WI38 (cell line): ENCODE data around the gene RIMBP3B.
"Not testable (repeated sequence)": the region's sequence is repeated elsewhere in the genome, so short reads cannot be mapped to it uniquely, and the experiment has no call there.

Source experiments
- H3K4me3 ChIP-seq: 2 replicates; pipeline ENCODE4 v1.5.1; 2011; ENCODE audit warnings: low read depth, mild to moderate bottlenecking, control low read depth, low read length

RIMBP3B gene

DNA sequence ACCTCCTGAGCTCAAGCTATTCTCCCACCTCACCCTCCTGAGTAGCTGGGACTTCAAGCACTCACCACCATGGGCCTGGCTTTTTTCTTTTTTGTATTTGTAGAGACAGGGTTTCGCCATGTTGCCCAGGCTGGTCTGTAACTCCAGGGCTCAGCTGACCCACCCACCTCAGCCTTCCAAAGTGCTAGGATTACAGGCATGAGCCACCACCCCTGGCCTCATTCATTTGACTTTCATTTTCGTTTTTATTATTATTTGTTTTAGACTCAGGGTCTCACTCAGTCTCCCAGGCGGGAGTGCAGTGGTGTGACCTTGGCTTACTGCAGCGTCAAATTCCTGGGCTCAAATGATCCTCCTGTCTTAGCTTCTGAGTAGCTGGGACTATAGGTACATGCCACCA, 24.2 kb downstream of the RIMBP3B start:
- not testable (repeated sequence) for H3K4me3 ChIP-seq

DNA sequence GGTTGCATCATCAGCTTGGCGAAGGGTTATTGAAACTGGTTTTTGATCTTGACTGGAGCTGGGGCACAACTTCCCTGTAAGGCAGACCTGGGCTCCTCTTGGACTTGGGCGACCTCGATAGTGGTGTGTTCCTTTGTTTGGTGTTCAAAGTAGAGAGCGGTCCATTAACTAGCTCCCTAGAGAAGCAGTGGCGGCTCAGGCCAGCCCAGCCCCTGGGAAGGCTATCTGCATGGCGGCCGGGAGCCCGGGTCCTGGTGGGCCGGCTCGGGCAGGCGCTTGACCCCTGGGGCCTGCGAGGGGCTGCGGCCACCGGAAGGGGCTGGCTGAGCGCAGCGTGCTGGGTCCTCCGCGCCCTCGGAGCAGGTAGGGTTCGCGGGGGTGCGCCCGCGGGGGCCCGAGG, 32.8 kb downstream of the RIMBP3B start:
- H3K4me3 ChIP-seq: not testable (repeated sequence)

DNA sequence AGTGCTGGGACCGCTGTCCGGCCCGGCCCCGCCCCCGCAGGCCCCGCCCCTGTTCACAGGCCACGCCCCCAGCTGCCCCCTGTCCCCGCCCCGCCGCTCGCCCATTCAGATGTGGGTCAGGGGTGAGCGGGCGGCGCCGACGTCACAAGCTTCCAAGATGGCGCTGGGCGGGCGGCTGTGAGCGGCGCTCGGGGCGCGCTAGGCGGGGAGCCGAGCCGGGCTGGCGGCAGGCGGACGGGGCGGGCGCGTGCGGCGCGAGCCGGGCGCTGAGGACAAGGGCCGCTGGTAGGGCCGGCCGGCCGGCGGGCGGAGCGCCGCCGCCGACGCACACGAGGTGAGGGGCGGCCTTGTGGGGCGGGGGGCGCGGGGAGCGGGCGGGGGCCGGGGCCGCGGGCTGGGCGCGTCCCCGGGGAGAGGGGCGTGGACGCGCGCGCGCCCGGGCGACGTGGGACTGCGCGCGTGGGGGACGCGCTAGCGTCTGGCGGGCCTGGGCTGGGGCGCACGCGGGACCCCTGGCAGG, 33.7 kb downstream of the RIMBP3B start, which contains the start of gene HIC2:
Gene HIC2 (plus strand): TSS at position 145 of the 520 bp plus-strand sequence. CDS start 25,461 bp downstream, outside the sequence.
- peak within 1 kb of the TSS; percentile 52 for H3K4me3 ChIP-seq

DNA sequence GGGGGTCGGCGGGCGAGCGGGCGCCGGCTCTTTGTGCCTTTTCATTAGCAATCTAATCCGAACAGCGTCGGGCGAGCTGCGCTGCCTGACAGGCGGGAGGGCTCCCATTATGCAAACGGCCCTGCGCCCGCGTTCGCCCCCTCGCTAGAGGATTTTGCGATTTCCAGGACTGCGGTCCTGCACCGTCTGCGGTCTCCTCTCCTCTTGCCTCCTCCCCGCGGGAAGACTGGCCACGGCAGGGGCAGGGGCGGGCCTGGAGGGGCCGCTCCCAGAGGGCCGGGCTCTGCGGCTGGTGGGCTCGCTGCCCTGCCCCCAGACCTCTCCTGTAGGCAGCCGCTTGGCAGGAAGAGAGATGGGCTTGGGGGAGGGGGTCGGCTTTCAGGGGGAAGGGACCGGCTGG, 34.3 kb downstream of the RIMBP3B start:
- H3K4me3 ChIP-seq: peak overlapping the region; percentile 52

DNA sequence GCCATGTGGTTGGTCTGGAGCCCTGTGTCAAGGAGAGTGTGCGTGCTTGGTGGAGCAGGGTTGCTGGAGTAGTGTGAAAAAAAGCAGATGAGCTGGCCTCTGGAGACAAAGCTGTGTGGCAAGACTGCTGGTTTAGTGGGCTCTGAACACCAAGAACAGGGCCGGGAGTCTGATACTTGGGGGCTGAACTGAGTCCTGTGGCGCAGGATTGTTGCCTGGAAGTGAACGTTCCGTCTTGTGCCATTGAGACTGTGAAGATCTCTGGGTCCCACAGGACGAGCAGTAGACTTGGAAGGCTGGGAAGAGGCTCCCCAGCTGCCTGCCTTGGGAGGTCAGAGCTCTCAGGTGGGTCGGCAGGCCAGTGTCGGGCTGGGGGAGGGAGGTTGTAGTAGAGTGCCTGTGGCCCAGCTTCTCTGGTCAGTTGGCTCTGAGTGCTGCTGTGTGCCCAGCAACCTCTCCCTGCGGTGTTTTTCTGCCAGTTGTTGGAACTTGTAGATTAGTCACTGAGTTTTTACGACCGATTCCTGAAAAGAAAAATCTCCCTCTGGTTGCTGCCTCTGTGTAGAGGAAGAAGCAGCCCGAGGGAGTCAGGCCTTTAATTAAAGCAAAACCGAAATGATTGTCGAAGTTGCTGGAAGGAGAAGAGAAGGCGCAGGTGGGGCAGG, 35.6 kb downstream of the RIMBP3B start:
- not testable (repeated sequence) for H3K4me3 ChIP-seq

DNA sequence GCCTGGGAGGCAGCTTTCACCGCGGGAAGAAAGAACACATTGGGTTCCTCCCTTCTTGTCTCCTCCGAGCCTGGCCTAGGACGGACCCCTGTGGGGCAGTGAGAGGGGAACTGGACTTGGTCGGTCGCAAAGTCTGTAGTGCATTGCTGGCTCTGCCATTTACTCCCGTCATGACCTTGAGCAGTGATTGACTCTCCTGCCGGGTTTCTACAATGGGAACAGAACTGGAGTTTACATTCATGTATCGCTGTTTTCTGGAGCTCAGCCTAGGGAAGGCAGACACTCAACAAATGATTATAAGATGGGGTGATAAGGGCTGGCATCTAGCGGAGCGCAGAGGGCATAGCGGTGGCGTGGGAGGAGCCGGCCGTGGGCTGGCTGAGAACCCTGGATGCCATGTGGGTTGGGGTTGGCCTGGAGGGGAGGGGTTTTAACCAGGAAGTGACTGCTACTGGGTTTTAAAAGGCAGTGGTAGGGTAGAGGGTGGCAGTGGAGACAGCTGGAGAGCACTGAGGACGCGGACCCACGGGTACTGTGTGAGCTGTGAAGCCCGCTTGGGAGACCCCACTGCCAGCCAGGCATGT, 36.7 kb downstream of the RIMBP3B start:
- H3K4me3 ChIP-seq: not testable (repeated sequence)

DNA sequence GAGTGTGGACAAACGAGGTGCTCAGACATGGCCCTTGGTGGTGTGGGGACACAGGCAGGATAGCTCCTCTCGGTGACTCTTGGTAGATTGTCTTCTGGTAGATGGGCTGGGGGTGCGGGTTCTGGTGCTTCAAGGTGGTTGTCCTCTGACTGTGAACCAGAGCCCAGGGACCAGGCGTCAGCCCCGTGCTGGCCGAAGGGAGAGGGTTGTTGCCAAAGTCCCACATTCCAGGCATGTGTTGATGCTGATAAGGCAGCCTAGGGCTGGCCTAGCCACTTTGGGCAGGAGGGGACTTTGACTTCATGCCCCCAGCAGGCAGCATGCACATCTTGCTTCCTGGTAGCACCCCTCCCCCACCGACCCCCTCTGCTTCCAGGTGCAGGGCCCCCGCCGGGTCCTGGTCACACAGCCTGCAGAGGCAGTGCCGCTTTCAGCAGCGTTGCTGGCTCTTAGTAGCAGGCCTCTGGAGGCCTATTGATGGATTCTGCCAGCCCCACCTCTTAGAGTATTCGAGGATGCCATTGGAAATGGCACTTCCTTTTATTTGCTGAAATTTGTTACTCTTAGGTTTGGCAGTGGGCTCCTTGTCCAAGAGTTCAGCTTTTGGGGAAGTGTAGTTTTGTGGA, 40.6 kb downstream of the RIMBP3B start:
- H3K4me3 ChIP-seq: not testable (repeated sequence)

DNA sequence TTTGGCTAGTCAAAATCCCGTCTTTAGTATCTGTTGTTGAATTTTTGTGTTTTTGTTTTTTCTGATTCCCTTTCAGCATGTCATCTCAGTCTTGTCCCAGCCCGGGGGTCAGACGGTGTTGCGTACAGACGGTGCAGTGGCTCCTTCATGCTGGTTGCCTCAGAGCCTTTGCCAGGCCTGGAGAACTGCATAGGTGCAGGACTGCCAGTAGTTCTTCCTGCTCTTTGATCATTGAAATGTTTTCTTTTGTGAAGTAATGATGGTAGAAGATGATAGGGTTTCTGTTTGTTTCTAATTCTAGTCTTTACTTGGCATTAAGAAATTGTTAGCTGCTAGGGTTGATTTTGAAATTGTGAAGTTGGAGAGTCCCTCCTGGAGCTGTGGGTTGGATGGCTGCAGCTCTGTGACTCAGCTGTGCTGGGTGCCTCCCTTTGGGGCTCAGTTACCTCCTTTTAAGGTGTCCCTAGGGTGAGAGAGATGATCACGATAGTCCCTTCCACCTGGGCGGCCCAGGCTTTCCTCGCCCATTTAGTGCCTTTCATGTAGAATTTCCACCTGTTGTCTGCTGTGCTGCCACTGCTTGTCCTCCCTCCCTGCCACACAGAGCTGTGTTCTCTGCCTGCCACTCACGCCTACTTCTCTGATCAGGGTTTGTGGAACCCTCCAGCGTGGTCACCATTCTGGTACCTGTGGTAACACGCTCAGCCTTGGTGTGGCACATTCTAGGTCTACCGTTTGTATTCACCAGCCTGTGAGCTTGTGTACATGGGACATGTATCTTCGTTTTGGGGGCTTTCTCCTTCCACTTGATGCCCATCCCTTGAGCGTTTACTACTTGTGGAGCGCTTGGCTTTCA, 51.1 kb downstream of the RIMBP3B start:
- H3K4me3 ChIP-seq: not testable (repeated sequence)

DNA sequence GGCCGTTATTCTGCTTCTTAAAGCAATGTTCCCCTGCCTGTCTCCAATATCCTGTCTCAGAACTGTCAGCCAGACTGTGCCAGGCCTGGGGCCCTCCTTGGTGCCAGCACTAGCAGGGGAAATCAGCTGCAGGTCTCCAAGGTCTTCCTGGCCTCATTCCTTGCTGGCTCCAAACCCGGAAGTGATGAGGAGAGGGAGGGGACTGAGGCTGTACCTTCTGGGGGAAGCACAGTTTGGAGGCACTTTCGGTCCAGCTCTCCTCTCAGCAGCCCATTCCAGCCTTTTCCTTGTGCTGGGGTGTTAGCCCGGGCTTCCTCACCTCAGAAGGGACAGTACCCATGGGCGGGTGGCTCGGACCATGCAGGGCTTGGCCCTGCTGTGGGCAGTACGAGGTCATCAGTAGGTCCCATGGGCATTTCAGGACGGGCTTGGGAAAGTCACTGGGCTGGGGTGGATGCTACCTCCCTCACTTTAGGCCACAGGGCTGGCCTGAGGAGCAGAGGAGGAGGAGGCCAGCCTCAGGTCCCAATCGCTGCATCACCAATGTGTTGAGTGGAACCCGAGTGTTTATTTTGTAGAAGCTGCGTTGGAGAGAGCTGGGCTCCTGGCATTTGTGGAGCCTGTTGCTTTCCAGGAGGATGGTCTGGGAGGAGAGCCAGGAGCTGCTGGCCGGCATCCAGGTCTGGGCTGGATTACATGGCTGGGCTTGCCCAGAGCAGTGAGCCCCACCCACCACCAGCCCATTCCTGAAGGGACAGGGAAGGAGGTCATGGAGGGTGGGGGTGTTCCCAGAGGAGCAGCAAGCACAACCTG, 52.7 kb downstream of the RIMBP3B start:
- H3K4me3 ChIP-seq: not testable (repeated sequence)

DNA sequence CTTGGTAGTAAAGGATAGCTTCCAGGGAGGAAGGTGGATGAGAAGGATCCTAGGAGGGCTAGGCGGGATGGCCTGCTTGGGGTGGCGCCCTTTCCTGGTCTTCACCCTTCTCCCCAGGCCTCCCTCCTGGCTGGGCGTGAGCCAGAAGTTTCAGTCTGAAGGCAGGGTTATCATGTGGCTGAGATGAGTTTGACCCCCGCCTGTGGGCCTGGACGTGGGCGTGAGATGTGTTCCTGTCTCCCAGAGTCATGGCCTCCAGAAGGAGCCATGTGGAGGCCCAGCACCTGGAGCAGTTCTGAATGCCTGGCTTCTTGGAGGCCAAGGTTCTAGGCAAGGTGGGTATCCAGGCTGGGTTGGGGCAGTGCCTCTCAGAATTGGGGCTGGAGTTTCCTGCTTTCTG, 54.5 kb downstream of the RIMBP3B start:
- H3K4me3 ChIP-seq: not testable (repeated sequence)
